Measurements from ENCODE around the gene TRMT1L.
A peak's percentile ranks its signal among the peaks of the same experiment; 100 is the strongest.
"Not testable (repeated sequence)": the region's sequence is repeated elsewhere in the genome, so short reads cannot be mapped to it uniquely, and the experiment has no call there.

The TRMT1L gene

DNA sequence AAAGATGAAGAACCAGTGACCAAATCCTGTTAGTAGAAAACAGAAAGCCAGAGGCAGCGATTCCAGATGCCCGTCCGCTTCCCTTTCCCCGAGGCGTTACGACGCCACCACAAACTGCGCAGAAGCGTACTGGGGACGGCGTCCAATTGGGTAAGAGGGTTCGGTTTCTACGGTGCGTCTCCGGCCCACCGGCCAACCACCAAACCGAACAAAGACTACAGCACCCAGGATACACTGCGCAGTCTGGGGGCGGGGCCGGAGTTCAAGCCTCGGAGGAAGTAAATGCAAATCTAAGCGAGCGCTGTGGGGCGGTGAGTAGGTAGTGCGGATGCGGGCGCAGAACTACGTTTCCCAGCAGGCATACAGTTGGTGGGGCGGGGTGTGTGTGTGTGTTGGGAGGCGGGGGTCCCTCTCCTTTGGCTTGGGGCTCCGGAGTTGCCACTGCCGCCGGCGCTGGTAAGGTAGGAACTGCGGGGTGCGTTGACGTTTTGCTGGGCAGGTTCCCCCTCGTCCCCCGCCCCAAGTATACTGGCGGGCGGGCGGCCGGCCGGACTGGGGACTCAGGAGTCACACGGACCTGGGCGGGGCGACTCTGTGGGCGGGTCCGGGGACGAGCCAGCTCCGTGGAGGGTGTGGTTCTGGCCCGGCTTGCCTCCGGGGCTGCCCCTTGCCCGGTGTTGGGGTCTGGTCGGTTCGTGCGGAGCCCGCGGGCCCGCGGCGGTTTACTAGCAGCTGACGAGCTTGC is at the start of gene TRMT1L, which contains the start of gene SWT1:
Gene TRMT1L, minus strand, starts transcription at position 100 of the 745 bp plus-strand sequence. CDS start 241 bp downstream, outside the sequence.
Gene SWT1, plus strand, starts transcription at position 314 of the 745 bp plus-strand sequence. CDS start 3,675 bp downstream, outside the sequence.
- Histone ChIP-seq H3K27ac (peak within 1 kb of the TSS; percentile 76 to 99 (median 98)), H3K4me3 (peak within 1 kb of the TSS; percentile 53 to 94 (median 82))

DNA sequence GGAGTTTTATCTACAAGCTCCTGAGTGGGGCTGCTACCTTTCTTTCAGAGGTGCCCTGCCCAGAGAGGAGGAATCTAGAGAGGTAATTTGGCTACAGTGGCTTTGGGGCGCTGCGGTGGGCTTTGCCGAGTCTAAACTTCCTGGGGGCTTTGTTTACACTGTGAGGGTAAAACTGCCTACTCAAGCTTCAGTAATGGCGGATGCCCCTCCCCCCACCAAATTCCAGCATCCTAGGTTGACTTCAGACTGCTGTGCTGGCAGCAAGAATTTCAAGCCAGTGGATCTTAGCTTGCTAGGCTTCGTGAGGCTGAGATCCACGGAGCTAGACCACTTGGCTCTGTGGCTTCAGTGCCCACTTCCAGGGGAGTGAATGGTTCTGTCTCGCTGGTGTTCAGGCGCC is 44.1 kb upstream of the TRMT1L start:
- Histone ChIP-seq H3K27ac (no peak overlapping the region), H3K4me3 (no peak overlapping the region)

GRCh38 chr1:185198712-185199111 is 42.0 kb upstream of the TRMT1L start:
- H3K4me3 ChIP-seq, H3K27ac ChIP-seq: not testable (repeated sequence)

- Histone ChIP-seq H3K27ac (no peak overlapping the region), H3K4me3 (no peak overlapping the region)
Observed at GRCh38 chr1:185193756-185194155, 37.0 kb upstream of the TRMT1L start.

DNA sequence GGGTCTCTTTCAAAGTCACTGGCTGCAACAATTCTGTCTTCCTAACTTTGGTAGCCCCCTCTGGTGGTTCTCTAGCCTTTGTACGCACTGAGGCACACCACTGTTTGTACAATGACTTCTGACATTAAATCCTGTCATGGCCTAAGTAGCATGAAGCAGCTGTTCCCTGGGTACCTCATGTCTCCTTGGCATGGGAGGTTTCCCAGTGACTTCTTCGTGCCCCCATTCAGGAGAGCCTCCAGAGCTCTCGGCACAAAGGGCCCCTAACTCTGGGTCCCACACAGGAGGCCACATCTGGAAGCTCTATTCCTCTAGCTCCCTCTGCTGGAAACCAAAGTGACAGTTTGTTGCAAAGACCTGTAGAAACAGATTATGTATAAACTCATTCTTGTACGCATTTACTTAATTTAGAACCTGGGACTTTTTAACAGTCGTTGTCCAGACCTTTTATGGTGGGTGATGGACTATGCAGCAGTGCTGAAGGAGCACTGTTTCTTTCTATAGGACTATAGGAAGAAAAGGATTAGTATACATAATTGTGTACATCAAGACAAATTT is 13.6 kb upstream of the TRMT1L start:
- H3K4me3 ChIP-seq = no peak overlapping the region
- H3K27ac ChIP-seq = no peak overlapping the region

- no peak overlapping the region for H3K4me3 ChIP-seq
- H3K27ac ChIP-seq = no peak overlapping the region
Observed at GRCh38 chr1:185166106-185166505, 9.4 kb upstream of the TRMT1L start.

- Histone ChIP-seq H3K27ac (no peak overlapping the region), H3K4me3 (no peak overlapping the region)
Observed at GRCh38 chr1:185162491-185162890, 5.7 kb upstream of the TRMT1L start.

- Histone ChIP-seq H3K27ac (no peak overlapping the region), H3K4me3 (no peak overlapping the region)
Observed at GRCh38 chr1:185159966-185160365, 3.2 kb upstream of the TRMT1L start.

DNA sequence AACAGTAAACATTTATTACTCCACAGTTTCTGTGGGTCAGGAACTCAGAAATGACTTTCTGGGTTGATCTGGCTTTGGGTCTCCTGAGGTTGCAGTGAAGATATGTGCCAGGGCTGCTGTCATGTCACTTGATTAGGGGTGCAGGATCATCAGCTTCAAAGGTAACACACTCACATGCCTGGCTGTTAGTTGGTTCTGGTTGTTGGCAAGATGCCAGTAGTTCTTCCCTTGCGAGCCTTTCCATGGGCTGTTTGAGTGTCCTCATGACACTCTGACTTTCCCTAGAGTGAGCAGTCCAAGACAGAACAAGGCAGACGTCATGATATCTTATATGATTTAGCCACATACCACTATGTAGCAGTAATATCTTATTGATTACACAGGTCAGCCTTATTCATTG is 2.0 kb upstream of the TRMT1L start:
- no peak overlapping the region for H3K4me3 ChIP-seq
- no peak overlapping the region for H3K27ac ChIP-seq

GRCh38 chr1:185157599-185158412 is 1.1 kb upstream of the TRMT1L start:
- peak overlapping the region; percentile 53 to 94 (median 82) for H3K4me3 ChIP-seq
- peak overlapping the region; percentile 59 to 99 (median 98) for H3K27ac ChIP-seq

GRCh38 chr1:185156288-185156853 is 382 bp downstream of the TRMT1L start:
- Histone ChIP-seq H3K27ac (peak overlapping the region; percentile 76 to 99 (median 98)), H3K4me3 (peak overlapping the region; percentile 53 to 94 (median 82))

GRCh38 chr1:185155600-185156287 is 1.0 kb downstream of the TRMT1L start:
- peak overlapping the region; percentile 53 to 94 (median 82) for H3K4me3 ChIP-seq
- peak overlapping the region; percentile 76 to 99 (median 98) for H3K27ac ChIP-seq

DNA sequence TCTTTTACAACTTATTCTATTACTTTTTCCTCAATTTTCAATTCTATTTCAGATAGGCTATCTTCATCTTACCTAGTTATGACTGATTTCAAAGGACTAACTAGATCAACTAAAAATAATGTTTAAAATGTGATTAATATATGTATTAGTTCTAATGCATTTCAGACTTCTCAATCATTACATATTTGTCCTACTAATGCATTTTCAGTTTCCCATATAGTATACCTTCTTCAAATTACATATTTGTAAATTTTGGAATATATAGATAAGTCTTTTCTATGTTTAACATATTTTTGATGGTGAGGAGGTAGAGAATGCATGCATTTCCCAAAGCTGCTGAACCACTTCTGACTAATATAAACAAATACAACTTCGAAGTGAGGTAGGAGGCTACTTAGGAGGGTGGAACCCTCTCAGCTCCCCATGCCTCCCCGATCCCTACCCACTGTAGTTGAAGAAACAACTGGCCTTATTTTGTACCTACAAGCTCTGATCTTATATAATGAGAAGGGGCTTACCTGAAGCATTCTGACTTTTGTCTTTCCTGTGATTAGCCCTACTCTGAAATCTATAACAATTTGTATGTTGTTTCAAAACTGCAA is 1.7 kb downstream of the TRMT1L start:
- Histone ChIP-seq H3K4me3 (peak overlapping the region in 1 of 7 experiments; percentile 94), H3K27ac (peak overlapping the region in 11 of 21 experiments; percentile 86 to 99 (median 98))

- no peak overlapping the region for H3K27ac ChIP-seq
- H3K4me3 ChIP-seq = no peak overlapping the region
Observed at GRCh38 chr1:185152187-185152767, 4.5 kb downstream of the TRMT1L start.

- H3K27ac ChIP-seq = no peak overlapping the region
- no peak overlapping the region for H3K4me3 ChIP-seq
Observed at GRCh38 chr1:185151215-185151614, 5.5 kb downstream of the TRMT1L start.

DNA sequence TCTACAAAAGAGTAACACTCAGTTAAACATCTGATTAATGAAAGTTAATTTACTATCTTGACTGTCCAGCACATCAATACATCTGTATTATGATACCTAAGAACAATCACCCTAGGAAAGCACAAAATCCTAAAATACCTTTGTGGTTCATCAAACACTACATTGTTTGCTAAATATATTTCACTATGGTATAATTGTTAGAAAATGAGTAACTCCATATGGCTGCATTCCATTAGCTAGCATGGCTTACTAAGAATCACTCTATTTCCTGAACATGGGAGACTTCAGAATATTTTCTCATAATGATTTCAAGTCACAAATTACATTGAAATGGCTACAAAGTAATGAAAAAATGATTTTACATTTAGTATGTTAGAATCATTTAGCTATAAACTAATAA is 12.5 kb downstream of the TRMT1L start:
- no peak overlapping the region for H3K4me3 ChIP-seq
- H3K27ac ChIP-seq = no peak overlapping the region

- H3K27ac ChIP-seq = no peak overlapping the region
- H3K4me3 ChIP-seq = no peak overlapping the region
Observed at GRCh38 chr1:185139246-185139645, 17.5 kb downstream of the TRMT1L start.

- no peak overlapping the region for H3K27ac ChIP-seq
- H3K4me3 ChIP-seq = no peak overlapping the region
Observed at GRCh38 chr1:185137896-185138545, 18.7 kb downstream of the TRMT1L start.

All from skin epidermis (tissue), 12 donors.